ENCODE data around the gene FREY1. TPM values are rescaled to one million over a fixed set of nuclear protein-coding genes. Genes with fewer than 3 reads are reported as not detected.

FREY1 gene
- total and polyA plus RNA-seq, 2 donors (not counting 1 experiment from before 2014, with no cell fraction given): 0.82 to 6.6 TPM

- H3K79me2 ChIP-seq (ENCODE audit: control insufficient read depth, insufficient read depth, low read length): no peaks in the 10 kb centered on the region
- ATAC-seq (ENCODE audit: low read depth) (peak; percentile 70), DNase-seq (peak; percentile 60)
- no peak for TF ChIP-seq EZH2 (IDR thresholded peaks at IDR 0.05; ENCODE audit: borderline replicate concordance, insufficient read depth, low read depth, low read length, poor library complexity, severe bottlenecking)
- TF ChIP-seq CTCF (IDR thresholded peaks at IDR 0.05): peak; percentile 73
- no peak overlapping the region for H3K27ac Mint-ChIP-seq
- H3K27me3 Mint-ChIP-seq: no peaks in the 10 kb centered on the region
- H3K4me1 Mint-ChIP-seq: no peaks in the 10 kb centered on the region
- no peak overlapping the region for H2AFZ ChIP-seq (ENCODE audit: insufficient read depth, low read depth, low read length, poor library complexity, severe bottlenecking)
- no peaks in the 10 kb centered on the region for H3K9me3 ChIP-seq (ENCODE audit: control extremely low read depth in 1 of 3, control insufficient read depth in 2 of 3, insufficient read depth in 1 of 3, low read length in 2 of 3)
- no peak overlapping the region for H3K4me2 ChIP-seq (replicated peaks; ENCODE audit: low read depth, low read length, poor library complexity, severe bottlenecking)
- no peak overlapping the region for H3K4me3 ChIP-seq (ENCODE audit: control extremely low read depth in 1 of 5, extremely low read depth in 1 of 5, insufficient read depth in 1 of 5, low read depth in 2 of 5, low read length in 4 of 5)
- WGBS (ENCODE audit: insufficient coverage): 91% methylated on average over 7 of the region's 9 CpGs
- H3K27me3 ChIP-seq (replicated peaks in 1 of 4; ENCODE audit: control extremely low read depth in 1 of 4, control insufficient read depth in 3 of 4, insufficient read depth in 4 of 4, low read length in 3 of 4): no peaks in the 10 kb centered on the region
- no peaks in the 10 kb centered on the region for H3K9me3 Mint-ChIP-seq (ENCODE audit: insufficient read depth)
- H3K27ac ChIP-seq (ENCODE audit: low read length in 2 of 2): no peak overlapping the region
- H3K4me3 Mint-ChIP-seq: no peak overlapping the region
- POLR2A ChIA-PET: no interaction called here
- peaks cover 0 to 73% of the 10 kb centered on the region in 2 experiments for H3K36me3 ChIP-seq (replicated peaks in 1 of 2; ENCODE audit: control extremely low read depth in 1 of 2, control insufficient read depth in 1 of 2, extremely low read depth in 1 of 2, insufficient read depth in 2 of 2, low read length in 1 of 2)
- intact Hi-C loops (cut with micrococcal nuclease): no loop called here
- no peaks in the 10 kb centered on the region for H4K20me1 ChIP-seq (ENCODE audit: control insufficient read depth, insufficient read depth, low read length, poor library complexity, severe bottlenecking)
- no peak overlapping the region for H3K9ac ChIP-seq (ENCODE audit: low read length)
- H3K4me1 ChIP-seq (ENCODE audit: control insufficient read depth in 2 of 2, insufficient read depth in 2 of 2, low read length in 2 of 2): no peaks in the 10 kb centered on the region
- CTCF ChIA-PET: interaction anchor here (0.7 to 6.5 kb wide), 21 partner anchors 8 to 208 kb away, joined by 3 to 87 read pairs (median 5); no protein-coding TSS in a partner anchor
These were observed 34.3 kb downstream of the FREY1 start for GRCh38 chr11:45872651-45873356.

GRCh38 chr11:45871638-45872037 is 35.4 kb downstream of the FREY1 start:
- intact Hi-C loops (cut with micrococcal nuclease): no loop called here
- Histone ChIP-seq H3K4me3 (ENCODE audit: control extremely low read depth in 1 of 5, extremely low read depth in 1 of 5, insufficient read depth in 1 of 5, low read depth in 2 of 5, low read length in 4 of 5) (no peak overlapping the region), H3K4me2 (replicated peaks; ENCODE audit: low read depth, low read length, poor library complexity, severe bottlenecking) (no peak overlapping the region), H3K36me3 (replicated peaks in 1 of 2; ENCODE audit: control extremely low read depth in 1 of 2, control insufficient read depth in 1 of 2, extremely low read depth in 1 of 2, insufficient read depth in 2 of 2, low read length in 1 of 2) (peaks cover 0 to 73% of the 10 kb centered on the region in 2 experiments), H4K20me1 (ENCODE audit: control insufficient read depth, insufficient read depth, low read length, poor library complexity, severe bottlenecking) (no peaks in the 10 kb centered on the region), H3K9me3 (ENCODE audit: control extremely low read depth in 1 of 3, control insufficient read depth in 2 of 3, insufficient read depth in 1 of 3, low read length in 2 of 3) (no peaks in the 10 kb centered on the region), H3K9ac (ENCODE audit: low read length) (no peak overlapping the region), H3K27ac (ENCODE audit: low read length in 2 of 2) (no peak overlapping the region), H3K27me3 (replicated peaks in 1 of 4; ENCODE audit: control extremely low read depth in 1 of 4, control insufficient read depth in 3 of 4, insufficient read depth in 4 of 4, low read length in 3 of 4) (no peaks in the 10 kb centered on the region), H3K4me1 (ENCODE audit: control insufficient read depth in 2 of 2, insufficient read depth in 2 of 2, low read length in 2 of 2) (no peaks in the 10 kb centered on the region), H3K79me2 (ENCODE audit: control insufficient read depth, insufficient read depth, low read length) (no peaks in the 10 kb centered on the region), H2AFZ (ENCODE audit: insufficient read depth, low read depth, low read length, poor library complexity, severe bottlenecking) (no peak overlapping the region)
- ChIA-PET POLR2A (no interaction called here), CTCF (interaction anchor here (0.9 to 6.5 kb wide), 12 partner anchors 8 to 140 kb away, joined by 3 to 87 read pairs (median 5); no protein-coding TSS in a partner anchor)
- no peaks in the 10 kb centered on the region for H3K27me3 Mint-ChIP-seq
- TF ChIP-seq CTCF (IDR thresholded peaks at IDR 0.05) (no peak), EZH2 (IDR thresholded peaks at IDR 0.05; ENCODE audit: borderline replicate concordance, insufficient read depth, low read depth, low read length, poor library complexity, severe bottlenecking) (no peak)
- WGBS (ENCODE audit: insufficient coverage): 94% methylated on average over 2 of the region's 2 CpGs
- H3K4me1 Mint-ChIP-seq: no peaks in the 10 kb centered on the region
- ATAC-seq (ENCODE audit: low read depth) (no peak), DNase-seq (no peak)
- no peak overlapping the region for H3K4me3 Mint-ChIP-seq
- no peaks in the 10 kb centered on the region for H3K9me3 Mint-ChIP-seq (ENCODE audit: insufficient read depth)
- no peak overlapping the region for H3K27ac Mint-ChIP-seq

All from B cell (primary cell).